ENCODE measurements around the gene GART.

DNA sequence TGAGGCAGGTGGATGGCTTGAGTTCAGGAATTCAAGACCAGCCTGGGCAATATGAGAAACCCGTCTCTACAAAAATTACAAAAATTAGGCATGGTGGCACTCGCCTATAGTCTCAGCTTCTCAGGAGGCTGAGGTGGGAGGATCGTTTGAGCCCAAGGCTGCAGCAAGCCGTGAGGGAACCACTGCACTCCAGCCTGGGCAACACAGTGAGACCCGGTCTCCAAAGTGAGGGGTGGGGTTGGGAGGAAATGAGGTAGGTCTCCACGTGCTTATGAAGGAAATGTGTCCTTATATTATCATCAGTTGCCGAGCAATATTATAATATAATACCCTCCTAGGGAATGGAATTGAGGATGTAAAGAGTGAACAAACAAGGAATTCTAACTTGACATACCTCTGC lies 64.9 kb downstream of the GART start:
- TF ChIP-seq CTCF (IDR thresholded peaks at IDR 0.05) (no peak), POLR2A (IDR thresholded peaks at IDR 0.05) (no peak)
